NT2/D1 (cell line): Measurements from ENCODE around the gene WAC.
A peak's percentile ranks its signal among the peaks of the same experiment; 100 is the strongest.

Experiments used
- DNase-seq: peaks from one replicate; pipeline ENCODE4 v3.0.0-alpha.2; 2011; ENCODE audit warnings: low read depth, low spot score
- H3K27me3 ChIP-seq: 2 replicates; pipeline ENCODE4 v1.6.0; 2011; ENCODE audit warnings: mild to moderate bottlenecking; ENCODE audit not compliant: insufficient read length, insufficient read depth
- H3K36me3 ChIP-seq: 2 replicates; pipeline ENCODE4 v1.6.1; 2011; ENCODE audit warnings: mild to moderate bottlenecking, low read length, mixed read lengths; ENCODE audit not compliant: insufficient read depth, insufficient read length
- H3K4me1 ChIP-seq: 2 replicates; pipeline ENCODE4 v1.5.1; 2011; ENCODE audit not compliant: insufficient read depth, insufficient read length
- H3K4me3 ChIP-seq: 2 replicates; pipeline ENCODE4 v1.5.1; 2011; ENCODE audit warnings: low read depth; ENCODE audit not compliant: insufficient read length
- H3K9ac ChIP-seq: 2 replicates; pipeline ENCODE4 v1.6.0; 2011; ENCODE audit warnings: low read depth; ENCODE audit not compliant: insufficient read length
- H3K9me3 ChIP-seq: 2 replicates; pipeline ENCODE4 v1.5.1; 2011; ENCODE audit warnings: mild to moderate bottlenecking, low read length; ENCODE audit not compliant: insufficient read depth
- SUZ12 ChIP-seq: IDR thresholded peaks from 2 replicates; pipeline ENCODE4 v1.6.1; 2011; ENCODE audit not compliant: insufficient read length, insufficient read depth; ENCODE audit errors: extremely low read depth
- YY1 ChIP-seq: IDR thresholded peaks from 2 replicates; pipeline ENCODE4 v1.6.1; 2011; ENCODE audit not compliant: insufficient read length, insufficient read depth
- ZNF274 ChIP-seq: IDR thresholded peaks from 2 replicates; pipeline ENCODE4 v1.6.1; 2011; ENCODE audit warnings: mild to moderate bottlenecking, low read depth, low read length

Gene WAC

GRCh38 chr10:28558186-28558585 is 25.3 kb downstream of the WAC start:
- no peak overlapping the region for H3K9ac ChIP-seq
- H3K4me1 ChIP-seq: peaks cover 3% of the 10 kb centered on the region
- H3K9me3 ChIP-seq: no peaks in the 10 kb centered on the region
- TF ChIP-seq ZNF274 (no peak), SUZ12 (no peak), YY1 (no peak)
- H3K36me3 ChIP-seq: peaks cover 62% of the 10 kb centered on the region
- H3K4me3 ChIP-seq: no peak overlapping the region
- H3K27me3 ChIP-seq: no peaks in the 10 kb centered on the region
- DNase-seq: no peak

GRCh38 chr10:28558923-28559508 is 26.1 kb downstream of the WAC start:
- Histone ChIP-seq H3K9ac (no peak overlapping the region), H3K4me3 (no peak overlapping the region), H3K4me1 (peaks cover 3% of the 10 kb centered on the region), H3K27me3 (no peaks in the 10 kb centered on the region), H3K9me3 (no peaks in the 10 kb centered on the region), H3K36me3 (peaks cover 60% of the 10 kb centered on the region)
- TF ChIP-seq SUZ12: no peak
- TF ChIP-seq ZNF274: no peak
- no peak for TF ChIP-seq YY1
- no peak for DNase-seq

- no peaks in the 10 kb centered on the region for H3K27me3 ChIP-seq
- H3K9ac ChIP-seq: no peak overlapping the region
- no peak for DNase-seq
- no peaks in the 10 kb centered on the region for H3K9me3 ChIP-seq
- H3K4me3 ChIP-seq: no peak overlapping the region
- peaks cover 59% of the 10 kb centered on the region for H3K36me3 ChIP-seq
- H3K4me1 ChIP-seq: peaks cover 3% of the 10 kb centered on the region
- no peak for TF ChIP-seq ZNF274
- no peak for TF ChIP-seq SUZ12
- TF ChIP-seq YY1: no peak
Observed at GRCh38 chr10:28559618-28560017, 26.7 kb downstream of the WAC start.

GRCh38 chr10:28560617-28561016 is 27.7 kb downstream of the WAC start:
- no peaks in the 10 kb centered on the region for H3K27me3 ChIP-seq
- peaks cover 55% of the 10 kb centered on the region for H3K36me3 ChIP-seq
- DNase-seq: no peak
- H3K9ac ChIP-seq: no peak overlapping the region
- TF ChIP-seq ZNF274: no peak
- TF ChIP-seq SUZ12: no peak
- no peak for TF ChIP-seq YY1
- H3K9me3 ChIP-seq: no peaks in the 10 kb centered on the region
- no peak overlapping the region for H3K4me3 ChIP-seq
- peaks cover 3% of the 10 kb centered on the region for H3K4me1 ChIP-seq

- peak; percentile 6 for DNase-seq
- Histone ChIP-seq H3K9ac (no peak overlapping the region), H3K4me1 (peaks cover 3% of the 10 kb centered on the region), H3K9me3 (no peaks in the 10 kb centered on the region), H3K4me3 (no peak overlapping the region), H3K36me3 (peaks cover 57% of the 10 kb centered on the region), H3K27me3 (no peaks in the 10 kb centered on the region)
- TF ChIP-seq SUZ12: no peak
- TF ChIP-seq ZNF274: no peak
- no peak for TF ChIP-seq YY1
Observed at GRCh38 chr10:28561531-28561930, 28.6 kb downstream of the WAC start.

GRCh38 chr10:28564905-28565304 is 32.0 kb downstream of the WAC start:
- H3K4me1 ChIP-seq: peaks cover 3% of the 10 kb centered on the region
- TF ChIP-seq SUZ12 (no peak), ZNF274 (no peak), YY1 (no peak)
- H3K36me3 ChIP-seq: peaks cover 57% of the 10 kb centered on the region
- H3K4me3 ChIP-seq: no peak overlapping the region
- H3K27me3 ChIP-seq: no peaks in the 10 kb centered on the region
- DNase-seq: no peak
- no peak overlapping the region for H3K9ac ChIP-seq
- no peaks in the 10 kb centered on the region for H3K9me3 ChIP-seq

GRCh38 chr10:28566458-28567015 is 33.6 kb downstream of the WAC start:
- Histone ChIP-seq H3K4me1 (no peaks in the 10 kb centered on the region), H3K36me3 (peaks cover 52% of the 10 kb centered on the region), H3K27me3 (no peaks in the 10 kb centered on the region), H3K9me3 (no peaks in the 10 kb centered on the region), H3K9ac (no peak overlapping the region), H3K4me3 (no peak overlapping the region)
- DNase-seq: no peak
- no peak for TF ChIP-seq YY1
- TF ChIP-seq ZNF274: no peak
- no peak for TF ChIP-seq SUZ12
